Effector memory CD4-positive, alpha-beta T cell (primary cell): ENCODE results near the gene FARSA.
"Not testable (repeated sequence)": the region's sequence is repeated elsewhere in the genome, so short reads cannot be mapped to it uniquely, and the experiment has no call there.

ENCODE experiments used
- DNase-seq, 3 donors: peaks; one replicate each; pipeline ENCODE4 v3.0.0-alpha.2; 2020
- H3K27ac ChIP-seq: 2 replicates; pipeline ENCODE4 v1.7.0; 2013; ENCODE audit warnings: mild to moderate bottlenecking, low read length, moderate library complexity; ENCODE audit not compliant: insufficient read depth, poor library complexity, severe bottlenecking
- H3K27me3 ChIP-seq: replicated peaks from 2 replicates; pipeline ENCODE4 v1.7.0; 2013; ENCODE audit warnings: mild to moderate bottlenecking, low read length; ENCODE audit not compliant: insufficient read depth, control insufficient read depth, poor library complexity, severe bottlenecking
- H3K36me3 ChIP-seq: 2 replicates; pipeline ENCODE4 v1.7.0; 2013; ENCODE audit warnings: mild to moderate bottlenecking, low read length, moderate library complexity; ENCODE audit not compliant: control insufficient read depth, insufficient read depth
- H3K4me1 ChIP-seq: 2 replicates; pipeline ENCODE4 v1.7.0; 2013; ENCODE audit warnings: low read length, mild to moderate bottlenecking; ENCODE audit not compliant: control insufficient read depth, insufficient read depth, poor library complexity, severe bottlenecking
- H3K4me3 ChIP-seq: 2 replicates; pipeline ENCODE4 v1.7.0; 2013; ENCODE audit warnings: low read length, low read depth, mild to moderate bottlenecking; ENCODE audit not compliant: insufficient read depth, poor library complexity, severe bottlenecking
- H3K9me3 ChIP-seq: 2 replicates; pipeline ENCODE4 v1.7.0; 2013; ENCODE audit warnings: mild to moderate bottlenecking, low read length, moderate library complexity; ENCODE audit not compliant: control insufficient read depth

The FARSA gene

DNA sequence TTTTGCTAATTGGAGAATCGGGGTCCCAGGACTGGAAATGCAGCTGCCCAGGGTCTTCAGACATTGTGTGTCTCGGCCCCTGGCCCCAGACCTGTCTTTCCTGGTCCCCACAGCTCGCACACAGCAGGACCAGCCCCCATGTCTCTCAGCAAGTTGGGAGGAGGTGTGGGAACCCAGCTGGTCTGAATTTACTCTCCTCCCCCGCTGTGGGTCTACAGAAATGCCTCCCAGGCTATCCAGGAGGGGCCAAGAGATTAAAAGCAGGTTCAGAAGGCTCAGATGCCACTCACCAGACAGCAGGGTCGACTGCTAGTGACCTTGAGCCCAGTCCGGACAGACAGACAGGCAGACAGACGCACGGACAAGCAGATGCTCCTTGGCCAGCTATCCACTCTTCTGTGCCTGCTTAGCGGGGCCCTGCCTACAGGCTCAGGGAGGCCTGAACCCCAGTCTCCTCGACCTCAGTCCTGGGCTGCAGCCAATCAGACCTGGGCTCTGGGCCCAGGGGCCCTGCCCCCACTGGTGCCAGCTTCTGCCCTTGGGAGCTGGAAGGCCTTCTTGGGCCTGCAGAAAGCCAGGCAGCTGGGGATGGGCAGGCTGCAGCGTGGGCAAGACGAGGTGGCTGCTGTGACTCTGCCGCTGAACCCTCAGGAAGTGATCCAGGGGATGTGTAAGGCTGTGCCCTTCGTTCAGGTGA lies 35.9 kb upstream of the FARSA start, which contains the start of gene DAND5:
TSS of gene DAND5 (plus strand) at position 285 of the 697 bp plus-strand sequence. CDS start at position 370, 85 bp downstream.
- Histone ChIP-seq H3K36me3 (no peaks in the 10 kb centered on the region), H3K27ac (no peak within 1 kb of the TSS), H3K9me3 (no peaks in the 10 kb centered on the region), H3K27me3 (no peaks in the 10 kb centered on the region), H3K4me1 (peaks cover 7% of the 10 kb centered on the region), H3K4me3 (no peak within 1 kb of the TSS)
- DNase-seq = no peak

DNA sequence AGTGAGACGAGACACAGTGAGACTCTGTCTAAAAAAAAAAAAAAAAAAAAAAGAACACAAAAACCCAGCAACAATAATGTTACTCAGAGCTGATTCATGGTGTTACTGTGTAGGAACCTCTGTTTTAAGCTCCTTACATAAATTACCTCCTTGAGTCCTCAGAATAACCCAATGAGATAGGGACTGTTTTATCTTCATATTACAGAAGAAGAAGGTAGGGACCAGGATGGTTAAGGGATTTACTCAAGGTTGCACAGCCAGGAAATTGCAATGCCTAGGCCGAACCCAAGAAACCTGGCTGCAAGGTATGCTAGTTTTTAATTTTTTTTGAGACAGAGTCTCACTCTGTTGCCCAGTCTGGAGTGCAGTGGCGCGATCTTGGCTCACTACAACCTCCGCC lies 34.4 kb upstream of the FARSA start:
- DNase-seq = no peak
- no peak overlapping the region for H3K27ac ChIP-seq
- H3K4me3 ChIP-seq = no peak overlapping the region
- H3K36me3 ChIP-seq = no peaks in the 10 kb centered on the region
- H3K9me3 ChIP-seq = no peaks in the 10 kb centered on the region
- H3K4me1 ChIP-seq = peaks cover 7% of the 10 kb centered on the region
- H3K27me3 ChIP-seq = no peaks in the 10 kb centered on the region

DNA sequence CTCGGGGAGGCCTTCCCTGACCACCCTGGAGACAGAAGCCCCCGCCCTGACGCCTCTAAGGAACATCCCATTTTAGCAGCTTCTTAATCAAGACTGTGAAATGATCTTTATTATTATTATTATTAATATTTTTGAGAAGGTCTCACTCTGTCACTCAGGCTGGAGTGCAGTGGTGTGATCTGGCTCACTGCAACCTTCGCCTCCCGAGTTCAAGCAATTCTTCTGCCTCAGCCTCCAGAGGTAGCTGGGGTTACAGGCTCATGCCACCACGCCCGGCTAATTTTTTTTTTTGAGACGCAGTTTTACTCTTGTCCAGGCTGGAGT lies 32.3 kb upstream of the FARSA start:
- H3K27ac ChIP-seq = no peak overlapping the region
- H3K4me3 ChIP-seq = no peak overlapping the region
- no peaks in the 10 kb centered on the region for H3K9me3 ChIP-seq
- peaks cover 7% of the 10 kb centered on the region for H3K4me1 ChIP-seq
- DNase-seq = no peak
- no peaks in the 10 kb centered on the region for H3K36me3 ChIP-seq
- no peaks in the 10 kb centered on the region for H3K27me3 ChIP-seq

DNA sequence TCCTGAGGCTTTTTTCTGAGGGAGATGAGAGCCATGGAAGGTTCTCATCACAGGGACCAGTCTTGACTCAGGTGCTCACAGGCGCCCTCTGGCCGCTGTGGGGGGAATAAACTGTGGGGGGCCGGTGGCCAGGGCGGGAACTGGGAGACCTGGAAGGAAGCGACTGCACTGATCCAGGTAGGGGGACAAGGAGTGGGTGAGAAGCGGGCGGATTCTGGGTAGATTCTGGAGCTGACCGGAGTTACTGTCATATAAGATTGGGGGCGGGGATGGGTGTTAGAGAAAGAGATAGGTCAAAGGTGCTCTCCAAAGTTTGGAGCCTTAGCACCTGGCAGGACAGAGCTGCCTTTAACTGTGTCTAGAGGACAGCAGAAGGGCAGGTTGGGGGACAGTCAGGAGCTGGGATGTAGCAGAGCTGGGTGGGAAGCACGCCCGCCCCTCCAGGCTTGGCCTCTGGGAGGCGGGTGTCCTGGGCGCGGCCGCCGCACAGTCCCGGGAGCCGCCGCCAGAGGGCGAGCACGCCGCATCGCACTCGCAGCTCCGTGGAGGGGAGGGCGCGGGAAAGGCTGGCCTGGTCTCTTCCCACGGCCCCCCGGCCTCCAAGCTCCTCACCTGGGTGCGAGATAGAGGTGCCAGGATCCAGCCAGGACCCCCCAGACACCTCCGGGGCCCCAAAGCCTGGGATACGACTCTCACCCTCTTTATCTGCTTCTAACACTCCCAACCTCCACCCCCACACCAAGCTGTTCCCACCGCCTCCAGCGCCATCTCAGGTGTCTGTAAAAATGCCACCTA lies 31.7 kb upstream of the FARSA start:
- H3K4me3 ChIP-seq = peak overlapping the region; percentile 63
- DNase-seq = peak; percentile 50 to 65 (median 62)
- H3K27ac ChIP-seq = no peak overlapping the region
- H3K36me3 ChIP-seq = no peaks in the 10 kb centered on the region
- no peaks in the 10 kb centered on the region for H3K9me3 ChIP-seq
- no peaks in the 10 kb centered on the region for H3K27me3 ChIP-seq
- peaks cover 7% of the 10 kb centered on the region for H3K4me1 ChIP-seq

DNA sequence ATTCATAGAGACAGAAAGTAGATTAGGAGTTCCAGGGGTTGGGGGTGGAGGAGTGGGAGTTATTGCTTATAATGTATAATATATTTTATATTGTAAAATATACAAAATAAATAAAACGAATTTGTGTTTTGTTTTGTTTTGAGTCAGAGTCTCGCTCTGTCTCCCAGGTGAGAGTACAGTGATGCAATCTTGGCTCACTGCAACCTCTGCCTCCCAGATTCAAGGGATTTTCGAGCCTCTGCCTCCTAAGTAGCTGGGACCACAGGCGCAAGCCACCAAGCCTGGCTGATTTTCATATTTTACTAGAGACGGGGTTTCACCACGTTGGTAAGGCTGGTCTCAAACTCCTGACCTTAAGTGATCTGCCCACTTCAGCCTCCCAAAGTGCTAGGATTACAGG lies 26.0 kb upstream of the FARSA start:
- no peak overlapping the region for H3K27ac ChIP-seq
- no peaks in the 10 kb centered on the region for H3K9me3 ChIP-seq
- no peaks in the 10 kb centered on the region for H3K36me3 ChIP-seq
- H3K4me3 ChIP-seq = no peak overlapping the region
- H3K4me1 ChIP-seq = peaks cover 7% of the 10 kb centered on the region
- DNase-seq = no peak
- H3K27me3 ChIP-seq = no peaks in the 10 kb centered on the region

DNA sequence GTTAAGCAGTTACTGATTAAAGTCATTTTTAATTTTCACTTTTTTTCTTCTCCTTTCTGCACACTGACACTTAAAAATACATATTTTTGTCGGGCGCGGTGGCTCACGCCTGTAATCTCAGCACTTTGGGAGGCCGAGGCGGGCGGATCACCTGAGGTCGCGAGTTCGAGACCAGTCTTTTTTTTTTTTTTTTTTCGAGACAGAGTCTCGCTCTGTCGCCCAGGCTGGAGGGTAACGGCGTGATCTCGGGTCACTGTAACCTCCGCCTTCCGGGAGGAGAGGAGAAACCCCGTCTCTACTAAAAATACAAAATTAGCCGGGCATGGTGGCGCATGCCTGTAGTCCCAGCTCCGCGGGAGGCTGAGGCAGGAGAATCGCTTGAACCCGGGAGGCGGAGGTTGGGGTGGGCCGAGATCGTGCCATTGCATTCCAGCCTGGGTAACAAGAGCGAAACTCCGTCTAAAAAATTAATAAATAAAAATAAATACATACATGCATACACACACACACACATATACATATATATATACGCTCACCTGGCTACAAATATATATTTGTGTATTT lies 24.0 kb upstream of the FARSA start:
- H3K9me3 ChIP-seq, H3K4me1 ChIP-seq, H3K27me3 ChIP-seq, DNase-seq: not testable (repeated sequence)
- peak overlapping the region; percentile 64 for H3K27ac ChIP-seq
- H3K36me3 ChIP-seq = peaks cover 15% of the 10 kb centered on the region
- peak overlapping the region; percentile 73 for H3K4me3 ChIP-seq

DNA sequence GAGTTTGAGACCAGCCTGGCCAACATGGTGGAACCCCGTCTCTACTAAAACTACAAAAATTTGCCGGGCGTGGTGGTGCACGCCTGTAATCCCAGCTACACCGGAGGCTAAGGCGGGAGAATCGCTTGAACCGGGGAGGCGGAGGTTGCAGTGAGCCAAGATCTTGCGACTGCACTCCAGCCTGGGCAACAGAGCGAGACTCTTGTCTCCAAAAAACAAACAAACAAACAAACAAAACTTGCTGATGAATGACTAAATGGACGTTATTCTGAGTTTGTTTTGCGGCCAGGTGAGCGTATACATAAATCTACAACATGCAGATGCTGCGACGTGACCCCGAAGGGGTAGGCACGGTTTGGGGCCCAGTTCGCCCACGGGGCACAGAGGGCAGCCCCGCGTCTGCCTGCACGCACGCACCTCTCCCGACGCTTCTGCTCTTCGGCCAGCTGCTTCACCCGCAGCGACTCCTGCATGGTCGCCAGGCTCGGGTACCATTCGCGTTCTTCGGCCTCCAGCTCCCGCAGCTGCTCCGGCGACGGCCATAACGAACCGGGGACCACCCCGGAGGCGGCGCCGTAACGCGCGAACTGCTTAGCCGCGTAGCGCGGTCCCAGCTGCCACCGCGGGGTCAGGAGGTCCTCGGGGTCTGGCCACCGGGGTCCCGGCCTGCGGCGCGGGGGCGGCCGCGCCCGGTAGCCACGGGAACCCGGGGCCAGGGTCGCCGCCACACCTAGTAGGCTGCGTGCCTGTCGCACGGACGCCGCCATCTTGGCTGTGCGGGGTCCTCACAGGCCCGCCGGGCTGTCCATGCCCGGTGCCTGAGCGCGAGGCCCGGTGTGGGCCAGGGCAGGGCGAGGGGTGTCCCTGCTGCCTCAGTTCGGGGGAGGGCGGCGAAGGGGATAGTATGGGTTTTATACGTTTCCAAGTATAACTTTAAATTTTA lies 23.2 kb upstream of the FARSA start, which contains the start of gene GADD45GIP1:
TSS of gene GADD45GIP1 (minus strand) at position 778 of the 943 bp plus-strand sequence. CDS start at position 767, 11 bp downstream.
- H3K9me3 ChIP-seq = no peaks in the 10 kb centered on the region
- peaks cover 7% of the 10 kb centered on the region for H3K4me1 ChIP-seq
- peak; percentile 49 to 65 (median 63) for DNase-seq
- peaks cover 20% of the 10 kb centered on the region for H3K36me3 ChIP-seq
- H3K4me3 ChIP-seq = peak within 1 kb of the TSS; percentile 73
- no peaks in the 10 kb centered on the region for H3K27me3 ChIP-seq
- peak within 1 kb of the TSS; percentile 64 for H3K27ac ChIP-seq

DNA sequence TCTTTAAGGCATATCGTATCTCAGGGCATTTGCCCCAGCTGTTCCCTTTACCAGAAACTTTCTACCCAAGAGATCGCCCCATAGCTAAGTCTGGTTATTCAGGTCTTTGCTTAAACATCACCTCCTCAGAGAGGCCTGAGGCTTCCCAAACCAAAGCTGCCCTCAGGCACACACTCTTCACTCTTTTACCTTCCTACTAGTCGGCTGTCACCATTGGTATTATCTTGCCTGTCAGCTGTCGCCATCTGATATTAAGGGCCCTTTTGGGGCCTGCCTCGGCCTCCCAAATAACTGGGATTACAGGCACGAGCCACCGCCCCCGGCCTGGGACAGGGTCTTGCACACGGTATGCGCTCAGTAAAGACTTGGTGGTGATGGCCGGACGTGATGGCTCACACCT lies 22.5 kb upstream of the FARSA start:
- H3K27ac ChIP-seq = peak overlapping the region; percentile 7
- H3K4me1 ChIP-seq = peaks cover 7% of the 10 kb centered on the region
- DNase-seq = no peak
- peaks cover 24% of the 10 kb centered on the region for H3K36me3 ChIP-seq
- no peaks in the 10 kb centered on the region for H3K9me3 ChIP-seq
- peak overlapping the region; percentile 73 for H3K4me3 ChIP-seq
- no peaks in the 10 kb centered on the region for H3K27me3 ChIP-seq

DNA sequence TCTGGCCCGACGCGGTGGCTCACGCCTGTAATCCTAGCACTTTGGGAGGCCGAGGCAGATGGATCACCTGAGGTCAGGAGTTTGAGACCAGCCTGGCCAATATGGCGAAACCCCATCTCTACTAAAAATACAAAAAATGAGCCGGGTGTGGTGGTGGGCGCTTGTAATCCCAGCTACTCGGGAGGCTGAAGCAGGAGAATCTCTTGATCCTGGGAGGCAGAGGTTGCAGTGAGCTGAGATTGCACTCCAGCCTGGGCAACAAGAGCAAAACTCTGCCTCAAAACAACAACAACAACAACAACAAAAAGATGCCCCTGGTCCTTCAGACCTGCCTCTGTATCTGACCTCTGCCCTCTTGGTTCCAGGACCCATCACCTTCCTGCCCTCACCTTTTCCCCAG lies 22.1 kb upstream of the FARSA start:
- not testable (repeated sequence) for H3K4me1 ChIP-seq, H3K27me3 ChIP-seq, DNase-seq, H3K9me3 ChIP-seq, H3K4me3 ChIP-seq
- peaks cover 29% of the 10 kb centered on the region for H3K36me3 ChIP-seq
- peak overlapping the region; percentile 7 for H3K27ac ChIP-seq
